HG03064 (cell line): Measurements from ENCODE around the gene MAP3K12.
A peak's percentile ranks its signal among the peaks of the same experiment; 100 is the strongest.
"Not testable (repeated sequence)": the region's sequence is repeated elsewhere in the genome, so short reads cannot be mapped to it uniquely, and the experiment has no call there.

Experiments used
- ATAC-seq: cut with Tn5 transposase; IDR thresholded peaks from one replicate; pipeline ENCODE4 v1.9.1; 2021; ENCODE audit warnings: low read depth; ENCODE audit not compliant: unreplicated experiment

The MAP3K12 gene

GRCh38 chr12:53450936-53451335 is 48.3 kb downstream of the MAP3K12 start:
- no peak for ATAC-seq

- not testable (repeated sequence) for ATAC-seq
These were observed 54.5 kb downstream of the MAP3K12 start for GRCh38 chr12:53444593-53445325.

GRCh38 chr12:53443955-53444354 is 55.3 kb downstream of the MAP3K12 start:
- ATAC-seq = no peak

GRCh38 chr12:53441040-53441833 is 58.0 kb downstream of the MAP3K12 start, which contains the start of gene PRR13:
TSS of gene PRR13 (plus strand) at chr12:53441734. CDS start at chr12:53442715, 981 bp downstream.
- ATAC-seq = peak; percentile 93

- not testable (repeated sequence) for ATAC-seq
These were observed 59.7 kb downstream of the MAP3K12 start for GRCh38 chr12:53439582-53439981.

- ATAC-seq = not testable (repeated sequence)
These were observed 63.9 kb downstream of the MAP3K12 start for GRCh38 chr12:53435326-53435725.

GRCh38 chr12:53431187-53431586 is 68.1 kb downstream of the MAP3K12 start:
- no peak for ATAC-seq

- no peak for ATAC-seq
These were observed 69.1 kb downstream of the MAP3K12 start for GRCh38 chr12:53430116-53430515.
